ENCODE data around the gene LRATD1.
A peak's percentile ranks its signal among the peaks of the same experiment; 100 is the strongest.

LRATD1 gene

GRCh38 chr2:14633461-14634181 is 1.1 kb downstream of the LRATD1 start:
- DNase-seq: peak; percentile 28

- no peak for DNase-seq
These were observed 1.6 kb downstream of the LRATD1 start for GRCh38 chr2:14634182-14634488.

- DNase-seq: peak; percentile 79
These were observed 2.2 kb downstream of the LRATD1 start for GRCh38 chr2:14634489-14635390.

DNA sequence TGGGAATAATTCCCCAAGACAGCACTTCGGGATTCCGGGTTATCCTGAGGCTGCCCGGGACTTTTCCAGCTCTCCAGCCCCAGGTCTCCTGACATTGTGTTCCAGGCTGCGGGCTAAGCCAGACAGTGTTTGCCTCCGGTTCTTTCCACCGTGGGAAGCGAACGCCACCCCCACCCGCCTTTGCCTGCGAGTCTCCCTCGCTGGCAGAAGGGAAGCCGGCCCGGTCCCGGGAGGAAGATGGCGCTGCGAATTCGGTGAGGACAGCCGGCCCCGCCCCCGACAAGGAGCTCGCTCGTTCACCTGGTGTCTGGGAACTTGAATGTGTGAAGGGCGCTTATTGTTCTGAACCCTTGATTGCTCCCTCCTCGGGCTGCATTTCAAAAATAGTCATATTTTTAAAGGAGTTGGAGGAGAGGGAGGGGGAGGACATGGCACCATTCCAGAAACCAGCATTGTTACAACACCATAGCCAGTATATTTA is 2.9 kb downstream of the LRATD1 start:
- DNase-seq: peak; percentile 95

- DNase-seq: no peak
These were observed 6.0 kb downstream of the LRATD1 start for GRCh38 chr2:14638488-14638887.

DNA sequence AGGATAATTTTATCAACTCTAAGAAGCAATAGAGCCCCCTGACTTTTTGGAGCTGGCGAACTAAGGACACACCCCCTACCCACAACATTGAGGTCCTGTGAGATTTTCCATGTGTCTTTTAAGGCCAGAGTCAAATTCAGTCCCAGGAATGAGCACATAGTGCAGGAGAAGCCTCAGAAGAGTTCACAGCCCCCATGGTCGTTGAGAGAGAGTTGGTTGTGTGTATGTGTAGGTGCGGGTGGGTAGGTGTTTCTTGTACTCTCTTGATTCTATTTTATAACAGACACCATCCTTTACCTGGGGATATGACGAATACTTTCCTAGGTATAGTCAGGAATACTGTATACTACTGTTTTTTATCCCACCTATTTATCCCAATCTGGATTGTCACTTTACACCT is 8.6 kb downstream of the LRATD1 start:
- DNase-seq: no peak

GRCh38 chr2:14642499-14642898 is 10.0 kb downstream of the LRATD1 start:
- no peak for DNase-seq

GRCh38 chr2:14647714-14648113 is 15.2 kb downstream of the LRATD1 start:
- no peak for DNase-seq

DNA sequence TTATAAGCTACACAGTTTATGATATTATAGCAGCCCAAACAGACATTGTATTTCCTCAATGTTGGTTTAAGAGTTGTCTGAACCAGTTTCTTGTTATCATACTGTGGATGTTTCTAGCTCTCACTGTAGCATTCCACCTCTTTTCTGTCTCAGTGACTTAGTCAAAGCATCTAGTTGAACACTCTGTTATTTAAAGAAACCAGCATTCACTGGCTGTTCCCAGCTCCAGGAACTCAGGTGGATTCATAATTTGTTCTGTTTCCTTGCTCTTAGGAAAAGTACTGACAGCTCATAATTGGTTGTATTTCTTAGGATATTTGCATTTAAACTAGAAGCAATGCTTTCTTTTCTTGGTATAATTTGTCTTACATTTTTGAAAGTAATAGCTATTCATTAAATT is 17.5 kb downstream of the LRATD1 start:
- DNase-seq: no peak

- no peak for DNase-seq
These were observed 22.3 kb downstream of the LRATD1 start for GRCh38 chr2:14654835-14655282.

- no peak for DNase-seq
These were observed 23.6 kb downstream of the LRATD1 start for GRCh38 chr2:14656146-14656545.

GRCh38 chr2:14661163-14661562 is 28.6 kb downstream of the LRATD1 start:
- no peak for DNase-seq

DNA sequence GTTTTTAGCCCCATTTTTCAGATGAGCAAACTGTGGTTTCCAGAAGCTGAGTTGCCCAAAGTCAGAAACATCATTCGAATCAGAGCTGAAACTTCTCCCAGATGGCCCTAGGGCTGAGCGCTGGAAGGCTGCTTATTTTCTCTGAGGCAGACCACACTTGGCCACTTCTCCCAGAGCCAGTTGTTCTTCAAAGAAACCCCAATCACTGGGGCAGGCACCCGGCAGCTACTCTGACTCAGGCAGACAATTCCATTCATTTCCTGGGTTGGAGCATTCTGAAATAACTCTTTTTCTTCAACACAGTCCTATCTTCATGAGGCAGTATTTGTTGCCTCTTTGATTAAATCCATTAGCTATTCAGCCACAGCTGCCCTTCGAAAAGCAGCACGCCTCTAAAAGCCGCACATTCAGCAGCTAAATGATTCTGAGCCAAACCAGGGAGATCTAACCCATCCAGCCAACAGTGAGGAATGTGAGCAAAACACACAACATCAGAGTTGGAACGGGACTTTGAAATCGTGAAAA is 40.9 kb downstream of the LRATD1 start:
- DNase-seq: no peak

DNA sequence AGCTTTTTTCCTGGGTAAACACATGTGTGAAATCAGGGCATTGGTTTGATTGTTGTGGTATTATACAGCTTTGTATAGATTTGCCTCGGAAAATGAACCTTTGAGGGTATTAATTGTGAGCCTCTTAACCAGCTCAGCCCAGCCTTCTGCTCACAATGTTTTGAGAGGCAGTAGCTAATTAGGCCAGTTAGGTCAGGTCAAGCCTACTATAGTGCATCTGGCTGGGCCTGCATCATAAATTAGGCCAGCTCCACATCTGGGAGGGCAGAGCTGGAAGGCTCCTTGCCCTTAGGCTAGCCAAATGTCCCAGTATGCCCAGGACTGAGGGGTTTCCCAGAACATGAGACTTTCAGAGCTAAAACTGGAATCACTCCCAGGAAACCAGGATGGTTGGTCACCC is 43.0 kb downstream of the LRATD1 start:
- no peak for DNase-seq

- no peak for DNase-seq
These were observed 43.9 kb downstream of the LRATD1 start for GRCh38 chr2:14676371-14676770.

DNA sequence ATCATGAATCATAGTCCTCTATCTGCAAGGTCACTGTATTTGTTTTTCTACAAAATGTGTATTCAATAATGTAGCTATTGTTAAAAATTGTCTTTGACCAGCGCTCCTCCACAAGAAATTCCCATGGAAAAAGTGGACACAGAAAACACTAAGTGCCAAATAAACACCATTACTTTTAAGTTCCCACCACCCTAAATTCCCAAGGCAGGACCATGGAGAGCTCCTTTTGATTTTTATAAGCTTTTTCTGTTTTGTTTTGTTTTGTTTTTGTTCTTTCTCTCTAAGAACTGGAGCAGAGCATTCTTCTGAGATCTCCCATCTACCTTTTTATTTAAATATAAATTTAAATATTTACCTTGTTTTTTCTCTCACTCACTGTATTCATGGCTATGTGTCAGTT is 44.5 kb downstream of the LRATD1 start:
- no peak for DNase-seq

- DNase-seq: no peak
These were observed 46.2 kb downstream of the LRATD1 start for GRCh38 chr2:14678761-14679160.

DNA sequence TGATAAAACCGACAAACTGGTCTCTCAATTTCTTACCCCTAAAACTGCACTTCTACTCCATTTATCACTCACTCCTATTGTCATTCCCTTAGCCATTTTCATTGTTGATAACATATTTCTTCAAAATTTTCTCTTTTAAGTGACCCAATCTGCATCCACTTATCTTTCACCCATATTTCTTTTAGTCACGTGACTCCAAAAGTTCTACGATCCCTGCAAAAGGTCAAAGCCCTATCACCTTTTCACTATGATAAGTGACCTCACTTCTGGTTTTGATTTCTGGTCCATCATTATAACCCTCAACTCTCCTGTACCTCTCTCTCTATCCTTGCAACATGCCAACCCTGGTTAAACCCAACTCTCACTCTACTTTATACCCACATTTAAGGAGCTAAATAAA is 49.1 kb downstream of the LRATD1 start:
- DNase-seq: no peak
